ENCODE results near the gene MON2. TPM values are rescaled to one million over a fixed set of nuclear protein-coding genes. Genes with fewer than 3 reads are reported as not detected.
A peak's percentile ranks its signal among the peaks of the same experiment; 100 is the strongest.

Gene MON2
- polyA plus RNA-seq, 6 donors from 2014 or later, result 4.0 to 28.6 (median 18.1) TPM

DNA sequence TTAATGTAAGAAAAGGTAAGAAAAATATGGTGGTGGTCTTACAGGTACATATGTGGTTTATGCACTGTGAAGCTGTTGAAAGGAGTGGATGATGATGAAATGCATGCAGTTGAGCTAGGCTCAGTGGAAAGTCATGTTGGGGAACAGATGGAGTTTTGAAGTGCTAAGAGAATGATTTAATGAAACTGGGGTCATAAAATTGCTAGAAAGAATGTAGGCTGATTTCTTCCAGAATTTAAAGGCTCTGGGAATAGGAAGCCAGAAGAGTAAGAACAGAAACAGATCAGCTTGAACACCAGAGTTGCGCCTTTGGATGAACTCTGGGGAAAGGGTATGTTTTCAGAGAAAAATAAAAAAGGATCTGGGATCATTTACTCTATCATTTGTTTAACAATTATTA lies 146.5 kb downstream of the MON2 start:
- H3K4me3 Mint-ChIP-seq, result no peak overlapping the region
- H3K27me3 Mint-ChIP-seq, result no peaks in the 10 kb centered on the region
- ATAC-seq (ENCODE audit: low read depth in 2 of 2) (no peak), DNase-seq (no peak)
- no peaks in the 10 kb centered on the region for H3K36me3 Mint-ChIP-seq
- no peak overlapping the region for H3K27ac Mint-ChIP-seq
- no peaks in the 10 kb centered on the region for H3K9me3 Mint-ChIP-seq
- peaks cover 0 to 4% (median 0%) of the 10 kb centered on the region in 3 donors for H3K4me1 Mint-ChIP-seq

GRCh38 chr12:62618319-62618718 lies 151.7 kb downstream of the MON2 start:
- no peaks in the 10 kb centered on the region for H3K9me3 Mint-ChIP-seq
- ATAC-seq (ENCODE audit: low read depth in 2 of 2) (no peak), DNase-seq (no peak)
- H3K27ac Mint-ChIP-seq, result no peak overlapping the region
- H3K36me3 Mint-ChIP-seq, result no peaks in the 10 kb centered on the region
- no peak overlapping the region for H3K4me3 Mint-ChIP-seq
- peaks cover 0 to 3% (median 0%) of the 10 kb centered on the region in 3 donors for H3K4me1 Mint-ChIP-seq
- H3K27me3 Mint-ChIP-seq, result no peaks in the 10 kb centered on the region

DNA sequence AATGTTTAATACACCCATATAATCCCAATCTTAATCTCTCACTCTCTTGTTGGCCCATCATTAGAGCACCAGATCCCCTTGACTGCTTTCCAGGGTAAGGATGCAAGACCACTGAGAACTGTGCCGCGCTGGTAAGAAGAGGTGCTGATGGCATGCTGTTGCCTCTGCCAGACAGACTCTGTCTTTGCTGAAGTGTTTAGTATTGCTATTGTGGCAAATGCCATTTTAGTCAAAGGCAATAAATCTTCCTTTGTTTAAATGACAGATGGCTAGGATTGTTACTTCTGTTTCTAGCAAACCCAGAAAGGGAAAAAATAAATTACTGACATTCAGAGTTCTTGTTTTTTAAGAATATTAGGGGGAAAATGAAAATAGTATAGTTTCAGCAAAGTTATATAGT lies 152.3 kb downstream of the MON2 start:
- Mint-ChIP-seq H3K9me3 (no peaks in the 10 kb centered on the region), H3K27me3 (no peaks in the 10 kb centered on the region), H3K36me3 (no peaks in the 10 kb centered on the region), H3K4me1 (peaks cover 0 to 3% (median 0%) of the 10 kb centered on the region in 3 donors), H3K27ac (no peak overlapping the region), H3K4me3 (no peak overlapping the region)
- no peak for ATAC-seq (ENCODE audit: low read depth in 2 of 2)
- no peak for DNase-seq

GRCh38 chr12:62621101-62621638 lies 154.5 kb downstream of the MON2 start:
- ATAC-seq (ENCODE audit: low read depth in 2 of 2) (no peak), DNase-seq (no peak)
- H3K9me3 Mint-ChIP-seq, result no peaks in the 10 kb centered on the region
- H3K4me3 Mint-ChIP-seq, result no peak overlapping the region
- no peak overlapping the region for H3K27ac Mint-ChIP-seq
- H3K4me1 Mint-ChIP-seq, result peaks cover 0 to 3% (median 0%) of the 10 kb centered on the region in 3 donors
- peaks cover 0 to 6% (median 0%) of the 10 kb centered on the region in 3 donors for H3K27me3 Mint-ChIP-seq
- no peaks in the 10 kb centered on the region for H3K36me3 Mint-ChIP-seq

DNA sequence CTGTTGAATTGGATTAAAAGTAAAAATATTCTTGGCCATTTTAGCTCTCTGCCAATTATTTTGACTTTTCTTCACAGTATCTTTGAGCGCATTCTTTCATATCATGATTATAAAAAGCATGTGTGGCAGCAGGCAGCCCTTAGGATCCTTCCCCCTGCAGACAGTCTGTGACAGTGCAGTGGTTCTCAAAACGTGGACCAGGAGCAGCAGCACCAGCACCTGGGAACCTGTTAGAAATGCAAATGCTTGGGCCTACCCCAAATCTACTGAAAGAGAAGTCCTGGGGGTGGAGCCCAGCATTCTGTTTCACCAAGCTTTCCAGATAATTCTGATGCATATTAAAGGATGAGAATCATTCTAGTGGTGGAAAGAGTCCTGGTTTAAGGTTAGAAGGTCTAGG lies 155.6 kb downstream of the MON2 start:
- H3K27ac Mint-ChIP-seq, result no peak overlapping the region
- peaks cover 4 to 7% (median 5%) of the 10 kb centered on the region in 3 donors for H3K27me3 Mint-ChIP-seq
- no peaks in the 10 kb centered on the region for H3K9me3 Mint-ChIP-seq
- no peaks in the 10 kb centered on the region for H3K36me3 Mint-ChIP-seq
- ATAC-seq (ENCODE audit: low read depth in 2 of 2) (no peak), DNase-seq (no peak)
- peaks cover 0 to 3% (median 0%) of the 10 kb centered on the region in 3 donors for H3K4me1 Mint-ChIP-seq
- peak overlapping the region in 1 of 8 donors; percentile 3 for H3K4me3 Mint-ChIP-seq

- Mint-ChIP-seq H3K4me1 (peaks cover 0 to 6% (median 0%) of the 10 kb centered on the region in 3 donors), H3K4me3 (no peak overlapping the region)
- DNase-seq, result no peak
These were observed 158.6 kb downstream of the MON2 start for GRCh38 chr12:62625228-62625627.

GRCh38 chr12:62627181-62627580 lies 160.6 kb downstream of the MON2 start:
- ATAC-seq (ENCODE audit: low read depth in 2 of 2), result no peak
- DNase-seq, result no peak
- Mint-ChIP-seq H3K36me3 (peaks cover 4 to 9% of the 10 kb centered on the region in 2 donors), H3K4me1 (peaks cover 6 to 12% (median 7%) of the 10 kb centered on the region in 3 donors), H3K4me3 (no peak overlapping the region), H3K27me3 (peaks cover 39 to 52% (median 40%) of the 10 kb centered on the region in 3 donors), H3K27ac (no peak overlapping the region), H3K9me3 (peaks cover 0 to 4% (median 0%) of the 10 kb centered on the region in 7 donors)

More at GRCh38 chr12:62625228-62625627, 158.6 kb downstream of the MON2 start:
- Mint-ChIP-seq H3K27ac (no peak overlapping the region), H3K9me3 (peaks cover 0 to 4% (median 0%) of the 10 kb centered on the region in 7 donors), H3K36me3 (peaks cover 4 to 9% of the 10 kb centered on the region in 2 donors), H3K27me3 (peaks cover 22 to 36% (median 24%) of the 10 kb centered on the region in 3 donors)
- no peak for ATAC-seq (ENCODE audit: low read depth in 2 of 2)

GRCh38 chr12:62629413-62629812 lies 162.8 kb downstream of the MON2 start:
- peaks cover 0 to 7% (median 0%) of the 10 kb centered on the region in 7 donors for H3K9me3 Mint-ChIP-seq
- no peak for ATAC-seq (ENCODE audit: low read depth in 2 of 2)
- peaks cover 4 to 9% of the 10 kb centered on the region in 2 donors for H3K36me3 Mint-ChIP-seq
- H3K27ac Mint-ChIP-seq, result no peak overlapping the region
- no peak for DNase-seq
- peaks cover 58 to 72% (median 62%) of the 10 kb centered on the region in 3 donors for H3K27me3 Mint-ChIP-seq
- no peak overlapping the region for H3K4me3 Mint-ChIP-seq
- H3K4me1 Mint-ChIP-seq, result peaks cover 13 to 24% (median 16%) of the 10 kb centered on the region in 3 donors

- no peak for ATAC-seq (ENCODE audit: low read depth in 2 of 2)
- Mint-ChIP-seq H3K36me3 (peaks cover 4 to 9% of the 10 kb centered on the region in 2 donors), H3K4me1 (peaks cover 13 to 24% (median 16%) of the 10 kb centered on the region in 3 donors), H3K9me3 (peaks cover 0 to 7% (median 0%) of the 10 kb centered on the region in 7 donors), H3K27ac (no peak overlapping the region), H3K27me3 (peaks cover 63 to 70% (median 69%) of the 10 kb centered on the region in 3 donors), H3K4me3 (peak overlapping the region in 1 of 8 donors; percentile 30)
- no peak for DNase-seq
These were observed 163.5 kb downstream of the MON2 start for GRCh38 chr12:62629971-62630739.

- ATAC-seq (ENCODE audit: low read depth in 2 of 2), result peak; percentile 69 to 75
- Mint-ChIP-seq H3K9me3 (peaks cover 0 to 7% (median 0%) of the 10 kb centered on the region in 7 donors), H3K4me3 (peak overlapping the region; percentile 83 to 93 (median 89)), H3K36me3 (peaks cover 4 to 9% of the 10 kb centered on the region in 2 donors), H3K27ac (peak overlapping the region in 2 of 6 donors; percentile 45 to 89), H3K4me1 (peaks cover 13 to 24% (median 16%) of the 10 kb centered on the region in 3 donors), H3K27me3 (peaks cover 69 to 75% (median 71%) of the 10 kb centered on the region in 3 donors)
- DNase-seq, result peak; percentile 20
These were observed 165.1 kb downstream of the MON2 start for GRCh38 chr12:62631471-62632410.

DNA sequence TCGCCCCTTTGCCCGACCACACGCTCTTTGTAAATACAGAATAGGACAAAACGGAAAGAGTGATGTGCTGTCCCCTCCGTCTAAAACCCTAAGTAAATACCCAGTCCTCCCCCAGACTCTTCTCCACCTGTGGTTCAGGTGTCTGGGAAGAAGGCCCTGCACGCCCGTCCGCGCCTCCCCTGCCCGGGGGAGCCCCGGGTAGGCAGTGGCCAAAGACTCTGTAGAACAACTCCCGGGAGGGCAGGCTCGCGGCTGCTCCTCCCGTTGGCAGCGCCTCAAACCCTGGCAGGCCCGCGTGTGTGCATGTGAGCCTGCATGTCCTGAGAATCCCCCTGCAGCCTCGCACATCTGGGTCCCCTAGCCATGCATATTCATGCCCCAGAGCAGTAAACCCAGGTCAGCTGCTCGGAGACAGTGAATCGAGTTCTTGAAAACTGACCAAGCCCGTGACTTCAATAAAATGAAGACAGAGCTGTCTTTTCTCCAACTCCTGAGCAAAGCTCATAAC lies 165.8 kb downstream of the MON2 start:
- Mint-ChIP-seq H3K4me1 (peaks cover 13 to 24% (median 16%) of the 10 kb centered on the region in 3 donors), H3K9me3 (peaks cover 0 to 7% (median 0%) of the 10 kb centered on the region in 7 donors), H3K36me3 (peaks cover 4 to 9% of the 10 kb centered on the region in 2 donors), H3K27ac (peak overlapping the region in 1 of 6 donors; percentile 51), H3K4me3 (peak overlapping the region; percentile 83 to 93 (median 89)), H3K27me3 (peaks cover 66 to 71% (median 71%) of the 10 kb centered on the region in 3 donors)
- DNase-seq (no peak), ATAC-seq (ENCODE audit: low read depth in 2 of 2) (peak; percentile 43 to 47)

DNA sequence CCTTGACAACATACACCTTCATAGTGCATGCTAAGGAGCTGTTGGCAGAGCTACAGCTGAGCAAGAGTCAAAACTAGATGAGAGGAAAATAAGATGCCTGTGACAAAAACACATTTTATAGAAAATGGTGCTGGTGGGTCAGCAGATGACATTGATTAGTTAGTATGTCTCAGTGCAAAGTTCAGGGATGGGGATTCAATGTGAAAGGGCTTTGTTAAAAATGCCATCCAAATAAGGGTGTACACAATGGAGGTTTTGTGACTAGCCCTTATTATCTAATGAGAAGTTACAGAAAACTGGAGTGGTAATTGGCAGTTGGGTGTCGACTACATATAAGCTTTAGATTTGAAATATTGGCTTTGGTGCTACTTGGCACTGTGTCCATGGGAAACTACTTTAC lies 169.0 kb downstream of the MON2 start:
- Mint-ChIP-seq H3K4me1 (peaks cover 10 to 24% (median 16%) of the 10 kb centered on the region in 3 donors), H3K27me3 (peaks cover 42 to 49% (median 43%) of the 10 kb centered on the region in 3 donors), H3K36me3 (no peaks in the 10 kb centered on the region), H3K27ac (peak overlapping the region in 1 of 6 donors; percentile 54), H3K4me3 (no peak overlapping the region), H3K9me3 (peaks cover 0 to 7% (median 0%) of the 10 kb centered on the region in 7 donors)
- DNase-seq, result no peak
- ATAC-seq (ENCODE audit: low read depth in 2 of 2), result no peak

Measured in naive B cell (primary cell).